GM12873 (cell line): ENCODE data around the gene DYDC1.

ENCODE experiments used
- CTCF ChIP-seq: IDR thresholded peaks from 2 replicates; pipeline ENCODE4 v1.5.1; 2012; ENCODE audit warnings: low read depth, mild to moderate bottlenecking, moderate library complexity, low read length, control low read depth; ENCODE audit not compliant: insufficient read depth; ENCODE audit errors: missing control alignments

The DYDC1 gene

DNA sequence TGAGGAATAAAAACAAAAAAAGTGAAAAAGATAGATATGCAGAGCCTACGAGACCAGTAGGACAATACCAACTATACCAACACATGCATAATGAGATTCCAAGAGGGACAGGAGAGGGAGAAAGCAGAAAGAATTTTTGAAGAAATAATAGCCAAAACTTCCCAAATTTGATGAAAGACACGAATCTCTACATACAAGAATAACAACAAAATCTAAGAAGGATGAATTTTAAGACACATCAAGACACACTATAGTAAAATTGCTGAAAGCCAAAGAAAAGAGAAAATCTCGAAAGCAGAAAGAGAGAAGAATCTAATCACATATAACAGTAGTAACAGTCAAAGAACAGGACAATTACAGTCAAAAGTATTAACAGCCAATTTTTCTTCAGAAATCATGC lies 59.6 kb downstream of the DYDC1 start:
- TF ChIP-seq CTCF = no peak

- TF ChIP-seq CTCF = no peak
Measured at GRCh38 chr10:80292607-80293239, 63.8 kb downstream of the DYDC1 start.

DNA sequence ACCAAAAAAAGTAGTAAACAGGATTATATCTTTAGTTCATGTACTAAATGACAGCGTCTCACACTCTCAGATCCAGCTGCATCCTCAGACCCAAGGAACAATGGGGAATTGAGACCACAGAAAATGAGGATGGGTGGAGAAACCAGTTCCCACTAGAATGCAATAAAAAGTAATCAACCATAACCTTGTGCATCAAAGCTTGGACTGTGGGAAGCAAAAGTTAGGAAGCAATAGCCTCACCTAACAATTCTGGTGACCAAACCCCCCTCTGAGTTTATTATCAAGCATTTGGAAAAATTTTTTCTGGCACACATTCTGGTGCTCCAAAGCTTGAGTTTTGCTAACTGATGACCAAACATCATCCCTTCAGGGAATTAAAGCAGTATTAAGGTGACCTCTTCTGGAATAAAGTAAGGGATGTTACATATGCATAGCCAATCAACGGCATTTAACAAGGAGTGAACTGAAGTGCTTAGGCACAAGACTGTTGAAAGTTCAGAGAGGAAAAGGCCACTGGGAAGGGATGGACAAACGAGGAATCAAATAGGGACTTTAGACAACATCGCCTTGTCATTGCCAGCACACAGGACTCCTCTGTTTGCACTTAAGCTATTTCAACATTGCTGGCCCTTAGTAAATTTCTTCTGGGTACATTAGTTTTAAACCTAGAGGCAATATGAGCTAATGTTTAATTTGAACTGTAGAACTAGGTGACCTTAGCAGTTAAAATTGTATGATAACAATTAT lies 65.9 kb downstream of the DYDC1 start:
- no peak for TF ChIP-seq CTCF

GRCh38 chr10:80289451-80290287 lies 66.9 kb downstream of the DYDC1 start, which contains the start of gene MAT1A:
TSS of gene MAT1A (minus strand) at chr10:80289658. CDS start at chr10:80289423, 235 bp downstream.
- TF ChIP-seq CTCF = no peak

- TF ChIP-seq CTCF = no peak
Measured at GRCh38 chr10:80288849-80289248, 67.7 kb downstream of the DYDC1 start.
